GM21619 (cell line): ENCODE data around the gene RNF207.

ENCODE experiments used
- ATAC-seq: cut with Tn5 transposase; IDR thresholded peaks from one replicate; pipeline ENCODE4 v1.9.1; 2021; ENCODE audit not compliant: unreplicated experiment

RNF207 gene

GRCh38 chr1:6265151-6265550 is 59.2 kb downstream of the RNF207 start:
- no peak for ATAC-seq

GRCh38 chr1:6266641-6267040 is 60.7 kb downstream of the RNF207 start:
- no peak for ATAC-seq

GRCh38 chr1:6267686-6268322 is 61.9 kb downstream of the RNF207 start:
- ATAC-seq: no peak

- no peak for ATAC-seq
These were observed 62.5 kb downstream of the RNF207 start for GRCh38 chr1:6268415-6268814.

- no peak for ATAC-seq
These were observed 63.4 kb downstream of the RNF207 start for GRCh38 chr1:6269296-6269695.

- ATAC-seq: no peak
These were observed 63.9 kb downstream of the RNF207 start for GRCh38 chr1:6269720-6270400.

GRCh38 chr1:6270401-6270800 is 64.5 kb downstream of the RNF207 start:
- ATAC-seq: no peak
